Uterus (tissue), 2 donors: ENCODE measurements around the gene TNFAIP6.

Experiments
- POLR2A ChIP-seq, 2 donors: fragments of 450-650 bp; IDR thresholded peaks; one replicate each; pipeline ENCODE4 v1.6.1; 2016; ENCODE audit warnings: antibody characterized with exemption in 2 of 2, mild to moderate bottlenecking in 1 of 2, moderate library complexity in 1 of 2
- TF ChIP-seq, protein P1 (sequence below), 4 experiments: fragments of 200-600 bp in 2 of 4; fragments of 450-650 bp in 2 of 4; sonication (generic) in 2 of 4; IDR thresholded peaks; one replicate each; pipeline ENCODE4 v1.5.1; 2016 to 2019; ENCODE audit warnings: antibody characterized with exemption in 4 of 4, mild to moderate bottlenecking in 2 of 4, moderate library complexity in 1 of 4

GRCh38 chr2:151422917-151423439 lies 65.6 kb downstream of the TNFAIP6 start:
- no peak for TF ChIP-seq POLR2A (IDR thresholded peaks at IDR 0.05)
- TF ChIP-seq, protein P1, sequence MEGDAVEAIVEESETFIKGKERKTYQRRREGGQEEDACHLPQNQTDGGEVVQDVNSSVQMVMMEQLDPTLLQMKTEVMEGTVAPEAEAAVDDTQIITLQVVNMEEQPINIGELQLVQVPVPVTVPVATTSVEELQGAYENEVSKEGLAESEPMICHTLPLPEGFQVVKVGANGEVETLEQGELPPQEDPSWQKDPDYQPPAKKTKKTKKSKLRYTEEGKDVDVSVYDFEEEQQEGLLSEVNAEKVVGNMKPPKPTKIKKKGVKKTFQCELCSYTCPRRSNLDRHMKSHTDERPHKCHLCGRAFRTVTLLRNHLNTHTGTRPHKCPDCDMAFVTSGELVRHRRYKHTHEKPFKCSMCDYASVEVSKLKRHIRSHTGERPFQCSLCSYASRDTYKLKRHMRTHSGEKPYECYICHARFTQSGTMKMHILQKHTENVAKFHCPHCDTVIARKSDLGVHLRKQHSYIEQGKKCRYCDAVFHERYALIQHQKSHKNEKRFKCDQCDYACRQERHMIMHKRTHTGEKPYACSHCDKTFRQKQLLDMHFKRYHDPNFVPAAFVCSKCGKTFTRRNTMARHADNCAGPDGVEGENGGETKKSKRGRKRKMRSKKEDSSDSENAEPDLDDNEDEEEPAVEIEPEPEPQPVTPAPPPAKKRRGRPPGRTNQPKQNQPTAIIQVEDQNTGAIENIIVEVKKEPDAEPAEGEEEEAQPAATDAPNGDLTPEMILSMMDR (IDR thresholded peaks at IDR 0.05), result no peak
